Measurements from ENCODE around the gene SLC45A2. TPM values are rescaled to one million over a fixed set of nuclear protein-coding genes. Genes with fewer than 3 reads are reported as not detected.

The SLC45A2 gene
- total and polyA plus RNA-seq, 9 of the 15 experiments (the other 6 are each of a cell fraction or from before 2014, with no cell fraction given), result 0.03 to 0.29 (median 0.14) TPM; not detected in 4

- BruUV-seq (replicated peaks), result no TSS peak
- DNase-seq (ENCODE audit: extremely low read depth in 1 of 4, low spot score in 3 of 4) (no peak), FAIRE-seq (no peak), ATAC-seq (no peak)
- WGBS (ENCODE audit: insufficient coverage, low coverage, missing lambda C conversion rate), result 0% methylated on average over 1 of the region's 1 CpG
- Histone ChIP-seq H2AFZ (ENCODE audit: low read depth, low read length) (no peak overlapping the region), H3K36me3 (ENCODE audit: control insufficient read depth, insufficient read depth, low read length) (no peaks in the 10 kb centered on the region), H3K79me2 (ENCODE audit: control insufficient read depth, insufficient read depth, low read length) (no peaks in the 10 kb centered on the region), H3K9me1 (ENCODE audit: control insufficient read depth, insufficient read depth, low read length) (no peaks in the 10 kb centered on the region), H3K4me1 (replicated peaks in 1 of 2; ENCODE audit: control insufficient read depth in 2 of 2, insufficient read depth in 2 of 2, low read length in 2 of 2) (no peaks in the 10 kb centered on the region), H3K9me3 (replicated peaks; ENCODE audit: control insufficient read depth, insufficient read depth, low read depth, low read length) (no peaks in the 10 kb centered on the region), H3K4me2 (ENCODE audit: insufficient read depth, low read length) (no peak overlapping the region), H3K4me3 (no peak overlapping the region), H4K20me1 (replicated peaks; ENCODE audit: control insufficient read depth, insufficient read depth, low read length) (no peaks in the 10 kb centered on the region), H3K27me3 (ENCODE audit: control insufficient read depth in 2 of 2, insufficient read depth in 2 of 2, low read length in 2 of 2) (no peaks in the 10 kb centered on the region), H3K9ac (ENCODE audit: insufficient read depth in 1 of 2, low read depth in 2 of 2, low read length in 2 of 2) (no peak overlapping the region), H3K27ac (ENCODE audit: extremely low read depth, low read depth, low read length) (no peak overlapping the region)
- in situ Hi-C loops (cut with MboI), result no loop called here
- CTCF ChIA-PET (ENCODE audit: low intra/inter-chr PET ratio), result no interaction called here
- TF ChIP-seq PBX2 (CRISPR knock-in tag; IDR thresholded peaks at IDR 0.05; ENCODE audit: low read depth) (no peak), PBX2 (tag; conservative IDR thresholded peaks at IDR 0.05; ENCODE audit: low read depth) (no peak), SRSF7 (optimal IDR thresholded peaks at IDR 0.05; ENCODE audit: low read depth, low read length) (no peak), ZMIZ1 (IDR thresholded peaks at IDR 0.05; ENCODE audit: low read depth in 2 of 2, low read length in 2 of 2) (no peak)
- POLR2A ChIA-PET, result no interaction called here
- intact Hi-C loops (cut with micrococcal nuclease), result no loop called here
Observed at GRCh38 chr5:33905381-33905780, 79.1 kb downstream of the SLC45A2 start.

Measured in K562 (cell line).